HG03571 (cell line): ENCODE data around the gene CYB5R3.
"Not testable (repeated sequence)": the region's sequence is repeated elsewhere in the genome, so short reads cannot be mapped to it uniquely, and the experiment has no call there.

Source experiments
- ATAC-seq: cut with Tn5 transposase; IDR thresholded peaks from one replicate; pipeline ENCODE4 v1.9.1; 2021; ENCODE audit not compliant: unreplicated experiment

CYB5R3 gene

GRCh38 chr22:42626431-42626830 is 22.8 kb downstream of the CYB5R3 start:
- no peak for ATAC-seq

- ATAC-seq = no peak
Measured at GRCh38 chr22:42625416-42625815, 23.8 kb downstream of the CYB5R3 start.

DNA sequence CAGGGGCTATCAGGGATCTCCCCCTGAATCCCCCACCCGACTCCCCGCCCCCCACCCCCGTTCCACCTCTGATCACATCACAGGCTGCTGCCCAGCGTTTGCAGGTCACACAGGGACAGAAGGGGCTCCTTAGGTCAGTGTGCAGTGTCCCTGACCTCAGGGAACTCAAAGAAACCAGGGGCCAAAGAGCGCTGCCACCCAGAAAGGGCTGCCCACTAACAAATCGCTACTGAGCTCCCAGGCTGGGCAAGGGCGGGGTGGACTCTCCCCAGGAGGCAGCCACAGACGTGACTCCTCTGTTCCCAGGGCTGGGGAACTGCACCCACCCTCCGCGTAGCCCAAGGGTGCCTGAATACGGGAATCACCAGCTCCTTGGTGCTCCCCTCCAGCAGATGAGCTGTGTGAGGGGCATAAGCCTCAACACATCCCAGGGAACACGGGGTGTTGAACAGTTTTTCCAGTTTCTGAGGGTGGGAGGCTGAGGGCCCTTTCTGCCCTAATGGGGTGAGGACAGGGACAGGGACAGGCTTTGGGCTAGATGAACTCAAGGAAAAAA is 24.6 kb downstream of the CYB5R3 start:
- ATAC-seq = no peak

- ATAC-seq = no peak
Measured at GRCh38 chr22:42623756-42624441, 25.3 kb downstream of the CYB5R3 start.

DNA sequence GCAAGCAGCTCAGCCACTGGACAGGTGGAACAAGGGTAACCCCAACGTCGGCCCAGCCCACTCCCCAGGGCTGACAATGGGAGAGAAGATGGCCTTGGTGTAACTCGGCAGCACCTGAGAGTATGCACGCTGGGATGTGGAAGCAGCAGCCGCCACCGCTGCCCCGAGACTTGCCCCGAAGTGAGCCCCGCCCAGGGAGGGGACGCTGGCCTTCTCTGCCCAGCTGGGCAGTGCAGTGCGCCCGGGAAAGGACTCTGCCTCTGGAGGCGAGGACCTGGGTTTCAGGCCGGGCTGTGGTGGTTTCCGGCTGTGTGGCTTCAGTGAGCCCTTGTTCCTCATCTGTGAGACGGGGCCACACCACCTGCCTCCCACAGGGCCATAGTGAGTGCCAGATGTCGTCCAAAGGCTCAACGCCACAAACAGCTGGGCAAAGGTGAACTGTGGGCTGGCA is 25.9 kb downstream of the CYB5R3 start:
- no peak for ATAC-seq

DNA sequence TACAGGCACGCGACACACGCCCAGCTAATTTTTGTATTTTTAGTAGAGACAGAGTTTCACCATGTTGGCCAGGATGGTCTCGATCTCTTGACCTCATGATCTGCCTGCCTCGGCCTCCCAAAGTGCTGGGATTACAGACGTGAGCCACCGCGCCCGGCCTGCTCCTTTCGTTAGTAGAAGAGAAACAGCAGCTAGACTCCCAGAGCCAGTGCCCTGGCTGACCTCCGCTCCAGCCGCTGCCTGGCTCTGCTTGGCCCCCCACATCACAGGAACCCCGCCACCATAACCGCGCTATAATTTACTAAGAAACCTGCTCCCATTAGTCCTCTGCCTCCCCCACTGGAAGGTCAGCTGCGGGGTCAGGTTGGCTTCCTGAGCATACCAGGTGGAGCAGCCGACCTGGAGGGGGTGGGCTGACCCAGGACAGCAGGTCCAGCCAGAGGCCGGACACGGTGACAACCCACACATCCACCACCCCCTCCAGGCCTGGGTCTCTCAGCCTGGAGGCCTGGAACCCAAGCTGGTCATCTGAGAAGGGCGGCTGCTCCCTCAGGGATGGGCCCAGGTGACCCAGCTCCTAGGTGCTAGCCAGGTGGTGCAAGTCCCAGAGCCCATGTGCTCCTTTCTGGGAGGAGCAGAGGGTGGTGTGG is 27.0 kb downstream of the CYB5R3 start:
- ATAC-seq = no peak

DNA sequence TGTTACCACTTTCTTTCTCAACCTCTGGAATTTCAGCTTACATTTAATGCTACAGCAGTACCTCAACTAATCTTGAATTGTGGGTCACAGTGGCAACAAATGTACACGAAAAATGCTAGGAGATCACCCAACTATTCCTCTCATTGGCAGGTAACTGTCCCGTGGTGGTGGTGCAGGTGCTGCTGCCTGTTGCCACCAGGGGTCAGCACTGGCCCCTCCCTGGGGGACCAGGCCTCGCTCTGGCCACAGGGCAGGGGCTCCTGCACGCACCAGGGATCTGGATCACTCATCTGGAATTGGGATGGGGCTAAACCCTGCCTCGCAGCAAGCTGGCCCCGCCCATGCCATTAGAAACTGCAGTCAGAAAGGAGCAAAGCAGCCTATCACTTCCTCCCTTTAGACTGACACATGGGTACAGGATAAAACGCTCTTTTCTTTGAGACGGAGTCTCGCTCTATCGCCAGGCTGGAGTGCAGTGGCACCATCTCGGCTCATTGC is 27.6 kb downstream of the CYB5R3 start:
- no peak for ATAC-seq

DNA sequence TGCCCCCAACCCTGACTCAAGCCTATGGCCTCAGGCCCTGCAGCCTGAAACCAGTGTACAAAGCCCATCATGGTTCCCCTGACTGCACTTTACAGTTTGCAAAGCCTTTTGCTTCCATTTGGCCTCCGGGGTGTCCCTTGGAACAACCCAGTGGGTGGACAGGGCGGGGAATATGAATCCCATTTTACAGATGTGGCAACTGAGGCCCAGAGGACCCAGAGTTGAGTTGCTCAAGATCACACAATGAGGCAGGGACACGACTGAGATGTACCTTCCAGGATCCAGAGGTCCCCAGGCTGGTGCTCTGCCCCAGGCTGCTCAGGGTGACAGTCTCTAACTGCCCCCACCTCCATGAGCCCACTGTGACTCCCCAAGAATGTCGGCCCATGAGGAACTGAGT is 29.1 kb downstream of the CYB5R3 start:
- ATAC-seq = no peak

DNA sequence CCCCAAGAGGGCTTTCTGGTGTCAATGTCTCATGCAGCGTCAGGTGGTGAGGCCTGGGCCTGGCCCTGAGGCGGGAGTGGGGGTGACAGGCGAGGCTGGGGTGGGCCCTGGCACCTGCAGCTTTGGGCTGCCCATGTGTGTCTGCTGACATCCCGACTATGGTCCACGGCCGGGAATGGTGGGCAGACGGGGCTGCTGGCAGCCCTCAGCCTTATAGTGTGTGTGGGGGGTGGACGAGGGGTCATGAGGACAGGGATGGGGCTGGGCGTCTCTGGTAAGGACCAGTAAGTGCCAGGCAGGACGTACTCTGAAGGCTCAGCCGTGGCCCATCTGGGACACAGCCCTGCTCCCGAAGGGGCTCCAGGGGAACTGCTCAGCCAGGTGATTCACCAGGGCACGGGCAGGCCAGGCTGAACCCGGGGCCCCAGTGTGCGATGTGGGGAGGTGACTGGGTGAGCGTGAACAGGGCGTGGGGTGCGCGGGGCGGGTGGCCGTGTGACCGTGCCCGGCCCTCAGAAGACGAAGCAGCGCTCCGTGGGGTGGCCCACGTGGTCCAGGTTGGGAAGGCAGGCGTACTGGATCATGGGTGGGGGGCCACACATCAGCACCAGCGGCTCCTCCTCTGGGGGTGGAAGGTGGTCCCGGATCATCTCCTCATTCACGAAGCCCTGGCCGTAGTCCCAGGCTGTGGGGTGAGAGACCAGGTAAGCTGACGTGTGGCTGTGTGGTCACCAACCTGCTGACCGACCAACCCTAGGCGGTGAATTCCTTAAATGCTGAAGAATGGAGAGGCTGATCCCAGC is 29.7 kb downstream of the CYB5R3 start:
- no peak for ATAC-seq

DNA sequence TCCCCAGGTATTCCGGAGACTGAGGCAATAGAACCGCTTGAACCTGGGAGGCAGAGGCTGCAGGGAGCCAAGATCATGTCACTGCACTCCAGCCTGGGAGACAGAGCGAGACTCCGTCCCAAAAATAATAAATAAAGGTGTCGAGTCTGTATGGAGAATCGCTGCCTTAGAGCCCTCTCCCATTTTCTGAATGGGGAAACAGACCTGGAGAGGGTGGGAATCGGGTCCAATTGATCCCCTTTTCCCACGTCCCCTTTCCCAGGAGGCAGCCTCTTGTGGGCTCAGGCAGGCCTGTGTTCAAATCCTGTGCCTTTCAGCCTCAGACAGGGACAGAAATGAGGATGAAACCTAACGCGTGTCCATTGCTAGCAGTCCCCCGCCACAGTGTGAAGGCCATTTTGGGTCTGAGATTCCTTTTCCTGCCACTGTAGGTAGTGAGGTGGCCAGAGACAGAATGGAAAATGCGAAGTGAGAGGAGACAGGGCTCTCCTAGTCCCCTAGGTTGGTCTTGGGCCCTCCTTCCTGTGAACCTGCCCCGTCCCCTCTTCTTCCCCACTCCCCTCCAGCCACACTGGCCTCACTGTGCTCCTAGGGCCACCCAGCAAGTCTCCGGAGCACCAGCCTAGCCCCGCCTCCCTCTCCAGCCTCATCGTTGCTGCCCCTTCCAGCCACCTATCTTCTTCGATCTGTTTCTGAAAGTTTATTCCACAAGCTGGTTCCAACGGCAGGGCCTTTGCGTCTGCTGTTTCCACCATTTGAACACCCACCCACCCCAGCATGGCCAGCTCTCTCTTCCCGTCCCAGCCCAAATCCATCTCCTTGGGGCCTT is 31.8 kb downstream of the CYB5R3 start:
- ATAC-seq = no peak

- ATAC-seq = not testable (repeated sequence)
Measured at GRCh38 chr22:42615860-42616175, 33.4 kb downstream of the CYB5R3 start.

GRCh38 chr22:42615092-42615859 is 33.9 kb downstream of the CYB5R3 start:
- peak; percentile 43 for ATAC-seq

DNA sequence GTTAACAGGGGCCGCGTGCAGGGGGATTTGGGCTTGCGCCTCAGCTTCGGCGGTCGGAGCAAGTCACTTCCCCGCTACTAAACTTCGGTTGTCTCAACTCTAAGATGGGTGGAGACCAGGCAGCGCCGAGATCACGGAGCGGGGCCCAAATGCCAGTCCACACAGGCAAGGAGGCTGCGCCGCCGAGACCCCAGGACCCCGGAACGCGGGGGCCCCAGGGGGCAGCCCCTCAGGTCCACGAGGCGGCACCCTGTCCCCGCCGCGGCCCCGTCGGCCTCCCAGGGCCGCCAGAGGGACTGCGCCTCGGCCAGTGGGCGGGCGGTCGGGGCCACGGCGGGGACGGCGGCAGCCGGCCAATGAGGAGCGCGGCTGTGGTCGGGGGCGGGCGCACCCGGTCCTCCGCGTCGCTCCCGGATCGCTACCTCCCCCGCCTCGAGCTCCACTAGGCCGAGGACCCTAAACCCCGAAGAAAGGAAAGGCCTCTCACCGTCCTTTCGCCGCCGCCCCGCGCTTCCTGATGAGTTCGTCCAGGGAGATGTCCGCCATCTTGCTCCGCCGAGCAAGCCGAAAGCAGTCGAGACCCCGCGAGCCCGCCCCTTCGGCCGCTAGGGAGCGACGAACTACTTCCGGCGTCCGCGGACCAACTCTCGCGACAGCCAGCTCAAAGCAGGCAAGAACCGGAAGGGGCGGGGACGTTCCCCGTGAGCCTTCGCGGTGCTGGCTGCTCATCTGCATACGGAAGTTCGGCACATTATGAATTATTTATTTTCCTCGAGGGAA is 34.7 kb downstream of the CYB5R3 start, which contains the start of gene POLDIP3:
TSS of gene POLDIP3 (minus strand) at position 572 of the 780 bp plus-strand sequence. CDS start at position 546, 26 bp downstream.
- peak; percentile 71 for ATAC-seq

DNA sequence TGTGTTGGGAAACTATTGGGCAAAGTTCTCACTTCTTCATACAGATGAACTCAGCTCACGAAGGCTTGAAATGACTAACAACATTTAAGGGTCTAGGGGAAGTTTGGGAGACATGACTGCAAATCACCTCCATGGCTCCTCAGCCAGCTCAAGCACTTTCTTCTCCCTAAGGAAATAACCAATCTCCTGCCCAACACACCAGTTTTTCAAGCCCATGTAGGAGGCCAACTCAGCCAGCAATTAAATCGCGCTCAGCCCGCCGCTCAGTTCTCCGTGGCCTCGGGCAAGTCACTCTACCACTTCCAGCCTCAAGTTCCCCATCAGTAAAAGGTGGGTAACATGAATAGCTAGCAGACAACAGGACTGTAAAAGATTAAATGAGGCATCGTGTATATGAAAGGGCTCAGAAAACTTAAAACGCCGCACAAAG is 35.3 kb downstream of the CYB5R3 start:
- ATAC-seq = no peak

GRCh38 chr22:42612336-42612735 is 36.9 kb downstream of the CYB5R3 start:
- ATAC-seq = no peak

GRCh38 chr22:42611051-42611450 is 38.1 kb downstream of the CYB5R3 start:
- ATAC-seq = no peak

DNA sequence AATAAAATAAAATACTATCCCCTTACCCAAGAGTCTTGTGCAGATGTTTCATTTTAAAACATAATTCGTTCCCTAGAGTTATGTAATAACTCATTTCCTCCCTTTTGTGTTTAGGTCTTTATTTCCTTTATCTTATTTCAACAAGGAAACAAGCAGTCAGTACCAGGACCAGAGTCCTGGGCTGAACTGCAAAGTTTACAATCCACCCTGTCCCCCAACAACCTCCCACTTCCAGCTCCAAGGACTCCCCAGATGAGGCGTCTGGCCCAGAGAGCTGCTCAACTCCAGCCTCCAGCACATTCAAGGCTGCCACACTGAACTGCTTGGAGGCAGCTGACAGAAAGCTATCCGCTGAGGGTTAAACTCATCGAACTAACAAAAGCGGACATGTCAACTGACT is 39.0 kb downstream of the CYB5R3 start:
- ATAC-seq = no peak

- no peak for ATAC-seq
Measured at GRCh38 chr22:42608823-42609361, 40.3 kb downstream of the CYB5R3 start.
